K562 (cell line): ENCODE data around the gene CA6. TPM values are rescaled to one million over a fixed set of nuclear protein-coding genes. Genes with fewer than 3 reads are reported as not detected.

ENCODE experiments used
- ATAC-seq: fragments of 200-7000 bp; cut with Tn5 transposase; 3 replicates; pipeline ENCODE4 v1.9.1; 2020; ENCODE audit warnings: moderate library complexity
- BruUV-seq: library from RNA; stranded (reverse); fragments of 400-500 nt; replicated peaks from 2 replicates; lab custom pipeline; 2021; lab: Mats Ljungman, UMichigan
- CTCF ChIA-PET: fragments of 300-600 bp; formaldehyde crosslinking; extraction: SDS; loops from one replicate; lab custom pipeline; 2021; ENCODE audit warnings: low intra/inter-chr PET ratio; lab: Yijun Ruan, JAX
- POLR2A ChIA-PET: fragments of 300-600, 350-650 bp; sonication (Branson Sonifier 250); formaldehyde crosslinking; extraction: SDS; loops from one replicate; lab custom pipeline; 2021; ENCODE audit warnings: antibody characterized with exemption, inconsistent platforms; lab: Yijun Ruan, JAX
- DNase-seq, 4 experiments: peaks; one replicate each; pipeline versions ENCODE4 v3.0.0 to v3.0.0-alpha.2; 2011 to 2018; ENCODE audit warnings: low spot score in 3 of 4, mixed read lengths in 3 of 4; ENCODE audit errors: extremely low read depth in 1 of 4
- FAIRE-seq: peaks from 2 replicates; lab custom pipeline; 2011; peaks lifted over from hg19 to GRCh38; lab: Jason Lieb, UNC
- H2AFZ ChIP-seq: 2 replicates; pipeline ENCODE4 v1.6.0; 2011; ENCODE audit warnings: low read depth, low read length, control low read depth, inconsistent platforms
- H3K27ac ChIP-seq: fragments of 200-600 bp; 3 replicates; pipeline ENCODE4 v1.8.0; 2011; ENCODE audit warnings: low read depth, mild to moderate bottlenecking, control low read depth, inconsistent platforms, low read length, moderate library complexity, mixed read lengths; ENCODE audit errors: extremely low read depth
- H3K27me3 ChIP-seq, 2 experiments: fragments of 300-600 bp in 1 of 2; 2 replicates in 1 of 2; 3 replicates in 1 of 2; pipeline versions ENCODE4 v1.6.0 to v1.8.0; 2011; ENCODE audit warnings: inconsistent platforms in 2 of 2, low read length in 2 of 2, mild to moderate bottlenecking in 1 of 2, mixed read lengths in 1 of 2, moderate library complexity in 1 of 2; ENCODE audit not compliant: control insufficient read depth in 2 of 2, insufficient read depth in 2 of 2
- H3K36me3 ChIP-seq: fragments of 300-600 bp; 3 replicates; pipeline ENCODE4 v1.8.0; 2011; ENCODE audit warnings: mild to moderate bottlenecking, low read length, inconsistent platforms; ENCODE audit not compliant: control insufficient read depth, insufficient read depth
- H3K4me1 ChIP-seq, 2 experiments: fragments of 200-600 bp in 1 of 2; replicated peaks in 1 of 2; 2 replicates in 1 of 2; 3 replicates in 1 of 2; pipeline versions ENCODE4 v1.5.1 to v1.8.0; 2011; ENCODE audit warnings: inconsistent platforms in 2 of 2, low read length in 2 of 2, mild to moderate bottlenecking in 1 of 2, mixed read lengths in 1 of 2, moderate library complexity in 1 of 2; ENCODE audit not compliant: control insufficient read depth in 2 of 2, insufficient read depth in 2 of 2
- H3K4me2 ChIP-seq: 2 replicates; pipeline ENCODE4 v1.6.1; 2011; ENCODE audit warnings: low read length, control low read depth, inconsistent platforms, mixed read lengths; ENCODE audit not compliant: insufficient read depth
- H3K4me3 ChIP-seq: fragments of 200-600 bp; sonication (generic), shearing (Covaris generic); 2 replicates; pipeline ENCODE4 v1.5.1; 2016; ENCODE audit warnings: control low read depth, inconsistent platforms
- H3K79me2 ChIP-seq: fragments of 200-600 bp; 3 replicates; pipeline ENCODE4 v1.8.0; 2011; ENCODE audit warnings: low read length, inconsistent platforms; ENCODE audit not compliant: control insufficient read depth, insufficient read depth
- H3K9ac ChIP-seq, 2 experiments: 2 replicates each; pipeline versions ENCODE4 v1.6.0 to v1.6.1; 2011; ENCODE audit warnings: low read depth in 2 of 2, low read length in 2 of 2, control low read depth in 1 of 2, inconsistent platforms in 1 of 2, mild to moderate bottlenecking in 1 of 2, mixed read lengths in 1 of 2; ENCODE audit not compliant: insufficient read depth in 1 of 2
- H3K9me1 ChIP-seq: one replicate; pipeline ENCODE4 v1.6.0; 2011; ENCODE audit warnings: inconsistent platforms, mild to moderate bottlenecking, low read length, moderate library complexity; ENCODE audit not compliant: control insufficient read depth, insufficient read depth
- H3K9me3 ChIP-seq: replicated peaks from 2 replicates; pipeline ENCODE4 v1.5.1; 2011; ENCODE audit warnings: low read depth, low read length, inconsistent platforms; ENCODE audit not compliant: control insufficient read depth, insufficient read depth
- H4K20me1 ChIP-seq: replicated peaks from 2 replicates; pipeline ENCODE4 v1.6.1; 2011; ENCODE audit warnings: low read length, inconsistent platforms, mixed read lengths; ENCODE audit not compliant: control insufficient read depth, insufficient read depth
- NFIC ChIP-seq: fragments of 450-650 bp; IDR thresholded peaks from 2 replicates; pipeline ENCODE4 v1.6.1; 2017; ENCODE audit warnings: mild to moderate bottlenecking, inconsistent platforms
- OTX1 ChIP-seq: fragments of 450-650 bp; formaldehyde crosslinking; IDR thresholded peaks from 2 replicates; pipeline ENCODE4 v1.4.0; 2022; ENCODE audit warnings: mild to moderate bottlenecking
- PHF21A ChIP-seq: fragments of 450-650 bp; IDR thresholded peaks from 2 replicates; pipeline ENCODE4 v1.6.1; 2017; ENCODE audit warnings: low read depth, borderline replicate concordance
- STAT5B ChIP-seq: fragments of 250-450 bp; sonication (Bioruptor Pico); IDR thresholded peaks from 2 replicates; pipeline ENCODE4 v1.8.0; 2021; ENCODE audit warnings: mild to moderate bottlenecking, inconsistent platforms
- TAF9B ChIP-seq: fragments of 450-650 bp; IDR thresholded peaks from 2 replicates; pipeline ENCODE4 v1.6.1; 2018; ENCODE audit warnings: mild to moderate bottlenecking; ENCODE audit not compliant: partially characterized antibody
- ZBTB26 ChIP-seq: fragments of 450-650 bp; formaldehyde crosslinking; IDR thresholded peaks from 2 replicates; pipeline ENCODE4 v1.4.0; 2022; ENCODE audit warnings: missing genetic modification characterization
- ZNF140 ChIP-seq: fragments of 250-450 bp; sonication (Bioruptor Pico); IDR thresholded peaks from 2 replicates; pipeline ENCODE4 v1.8.0; 2021; ENCODE audit warnings: moderate library complexity, mild to moderate bottlenecking, inconsistent platforms
- ZNF165 ChIP-seq: fragments of 250-450 bp; sonication (Bioruptor Pico); IDR thresholded peaks from 2 replicates; pipeline ENCODE4 v1.4.0; 2020; ENCODE audit warnings: borderline replicate concordance
- ZNF318 ChIP-seq, 2 experiments: fragments of 450-650 bp; IDR thresholded peaks; 2 replicates each; pipeline ENCODE4 v1.6.1; 2016; ENCODE audit warnings: mild to moderate bottlenecking in 2 of 2, borderline replicate concordance in 1 of 2, low read depth in 1 of 2, moderate library complexity in 1 of 2
- ZNF584 ChIP-seq: fragments of 200-800 bp; sonication (Bioruptor generic); IDR thresholded peaks from 2 replicates; pipeline ENCODE4 v1.6.1; 2016; ENCODE audit warnings: low read depth, mild to moderate bottlenecking, missing genetic modification characterization, missing compliant biosample characterization
- WGBS: fragments of 100-300 bp; shearing (Covaris generic); methylation state at CpG from one replicate; pipeline ENCODE4 v1.1.6; 2016; ENCODE audit warnings: low coverage, mixed read lengths; ENCODE audit not compliant: insufficient coverage; ENCODE audit errors: missing lambda C conversion rate; 5-methylcytosine and 5-hydroxymethylcytosine counted together
- in situ Hi-C: fragments of 300-500 bp; cut with MboI; formaldehyde crosslinking; loops from 4 replicates; pipeline ENCODE4 v1.15.0; 2018; ENCODE audit warnings: inconsistent platforms, mixed read lengths
- intact Hi-C: fragments of 100-400 bp; cut with micrococcal nuclease; formaldehyde crosslinking; loops from 2 replicates; pipeline ENCODE4 v1.14.2; 2022
- polyA plus RNA-seq, 8 experiments: library from polyadenylated mRNA; depleted of rRNA in 4 of 8; stranded (reverse) in 5 of 8; unstranded in 3 of 8; fragments of >200 nt; fragmentation: Nextera tagmentation in 2 of 8; fragmentation: Illumina TruSeq in 1 of 8; extraction: Ambion mirVana in 2 of 8; extraction: Trizol in 1 of 8; gene quantifications; 2 replicates each; pipeline versions ENCODE4 v1.2.1 to v1.2.3, GENCODE V29; 2011 to 2014; ENCODE audit warnings: inconsistent platforms in 1 of 8, missing spikeins in 1 of 8
- total RNA-seq, 7 experiments: library from RNA; depleted of rRNA in 6 of 7; stranded (reverse); fragments of >200 nt in 6 of 7; fragmentation: Illumina TruSeq in 2 of 7; extraction: Trizol in 2 of 7; gene quantifications; 2 replicates each; pipeline versions ENCODE4 v1.2.1 to v1.2.3, GENCODE V29; 2011 to 2021; ENCODE audit warnings: low replicate concordance in 1 of 7

Gene CA6
- total and polyA plus RNA-seq, 9 of the 15 experiments (the other 6 are each of a cell fraction or from before 2014, with no cell fraction given): not detected

GRCh38 chr1:9004031-9004699 is 58.5 kb downstream of the CA6 start:
- FAIRE-seq: no peak
- TF ChIP-seq PHF21A (no peak), ZNF140 (CRISPR knock-in tag) (no peak), STAT5B (CRISPR knock-in tag) (no peak), OTX1 (CRISPR knock-in tag) (no peak), ZBTB26 (CRISPR knock-in tag) (no peak), ZNF318 (IDR thresholded peaks at IDR 0.05; ENCODE audit: borderline replicate concordance in 1 of 2, low read depth in 1 of 2) (no peak), NFIC (no peak), TAF9B (no peak), ZNF165 (CRISPR knock-in tag) (no peak), ZNF584 (CRISPR knock-in tag) (no peak)

More at GRCh38 chr1:9004031-9004699, 58.5 kb downstream of the CA6 start:
- H3K9ac ChIP-seq: no peak overlapping the region
- H3K9me3 ChIP-seq: no peaks in the 10 kb centered on the region
- no TSS peak for BruUV-seq
- H4K20me1 ChIP-seq: peaks cover 6% of the 10 kb centered on the region; the same call in 1 of the 2 replicates
- 18% methylated on average over 8 of the region's 11 CpGs for WGBS
- H3K9me1 ChIP-seq: no peaks in the 10 kb centered on the region
- H2AFZ ChIP-seq: no peak overlapping the region
- no peaks in the 10 kb centered on the region for H3K36me3 ChIP-seq
- intact Hi-C loops (no loop called here), in situ Hi-C loops (no loop called here)
- H3K4me2 ChIP-seq: no peak overlapping the region
- peaks cover 0 to 6% of the 10 kb centered on the region in 2 experiments; a peak in 2 of 5 replicates for H3K4me1 ChIP-seq
- peaks cover 43 to 78% of the 10 kb centered on the region in 2 experiments; a peak in 4 of 5 replicates for H3K27me3 ChIP-seq
- no peak overlapping the region for H3K4me3 ChIP-seq
- H3K79me2 ChIP-seq: no peaks in the 10 kb centered on the region
- ATAC-seq: no peak
- no peak overlapping the region for H3K27ac ChIP-seq
- POLR2A ChIA-PET: interaction anchor here (0.6 to 1.3 kb wide), 8 partner anchors 8 to 606 kb away, joined by 3 to 4 read pairs (median 3); no protein-coding TSS in a partner anchor
- CTCF ChIA-PET: interaction anchor here (0.6 to 2.3 kb wide), 7 partner anchors 19 to 333 kb away, joined by 3 to 20 read pairs (median 8); no protein-coding TSS in a partner anchor
- DNase-seq: no peak
